CD4-positive, alpha-beta T cell treated with Interleukin-4 for 4 hours (primary cell): ENCODE data around the gene SINHCAF.
"Not testable (repeated sequence)": the region's sequence is repeated elsewhere in the genome, so short reads cannot be mapped to it uniquely, and the experiment has no call there.

Source experiments
- DNase-seq: peaks from one replicate; pipeline ENCODE4 v3.0.0-alpha.2; 2020

The SINHCAF gene

GRCh38 chr12:31260840-31261239 lies 65.1 kb downstream of the SINHCAF start:
- no peak for DNase-seq

- DNase-seq = no peak
These were observed 66.6 kb downstream of the SINHCAF start for GRCh38 chr12:31259136-31259886.

GRCh38 chr12:31257784-31258183 lies 68.2 kb downstream of the SINHCAF start:
- DNase-seq = no peak

- DNase-seq = not testable (repeated sequence)
These were observed 74.0 kb downstream of the SINHCAF start for GRCh38 chr12:31251707-31252611.

GRCh38 chr12:31250179-31250578 lies 75.8 kb downstream of the SINHCAF start:
- DNase-seq = no peak

- DNase-seq = no peak
These were observed 76.6 kb downstream of the SINHCAF start for GRCh38 chr12:31249356-31249755.

- DNase-seq = no peak
These were observed 77.1 kb downstream of the SINHCAF start for GRCh38 chr12:31248815-31249214.

- DNase-seq = no peak
These were observed 77.6 kb downstream of the SINHCAF start for GRCh38 chr12:31248337-31248736.

- DNase-seq = no peak
These were observed 79.5 kb downstream of the SINHCAF start for GRCh38 chr12:31246470-31246850.

GRCh38 chr12:31245822-31246469 lies 80.0 kb downstream of the SINHCAF start:
- DNase-seq = no peak

GRCh38 chr12:31242418-31242817 lies 83.5 kb downstream of the SINHCAF start:
- not testable (repeated sequence) for DNase-seq

- peak; percentile 44 for DNase-seq
These were observed 87.1 kb downstream of the SINHCAF start for GRCh38 chr12:31238764-31239387.

GRCh38 chr12:31238333-31238732 lies 87.6 kb downstream of the SINHCAF start:
- not testable (repeated sequence) for DNase-seq

GRCh38 chr12:31236998-31237637 lies 88.8 kb downstream of the SINHCAF start:
- DNase-seq = no peak

GRCh38 chr12:31235868-31236395 lies 90.0 kb downstream of the SINHCAF start:
- DNase-seq = no peak

GRCh38 chr12:31234955-31235867 lies 90.7 kb downstream of the SINHCAF start:
- no peak for DNase-seq

- DNase-seq = no peak
These were observed 91.7 kb downstream of the SINHCAF start for GRCh38 chr12:31234053-31234840.

- no peak for DNase-seq
These were observed 92.8 kb downstream of the SINHCAF start for GRCh38 chr12:31233061-31233730.

GRCh38 chr12:31232361-31232965 lies 93.5 kb downstream of the SINHCAF start:
- no peak for DNase-seq
